ENCODE data around the gene LRP3. TPM values are rescaled to one million over a fixed set of nuclear protein-coding genes. Genes with fewer than 3 reads are reported as not detected.

LRP3 gene
- total and polyA plus RNA-seq, 2 of the 13 experiments (the other 11 are each of a cell fraction or from before 2014, with no cell fraction given), result 17.6 to 51.6 TPM

DNA sequence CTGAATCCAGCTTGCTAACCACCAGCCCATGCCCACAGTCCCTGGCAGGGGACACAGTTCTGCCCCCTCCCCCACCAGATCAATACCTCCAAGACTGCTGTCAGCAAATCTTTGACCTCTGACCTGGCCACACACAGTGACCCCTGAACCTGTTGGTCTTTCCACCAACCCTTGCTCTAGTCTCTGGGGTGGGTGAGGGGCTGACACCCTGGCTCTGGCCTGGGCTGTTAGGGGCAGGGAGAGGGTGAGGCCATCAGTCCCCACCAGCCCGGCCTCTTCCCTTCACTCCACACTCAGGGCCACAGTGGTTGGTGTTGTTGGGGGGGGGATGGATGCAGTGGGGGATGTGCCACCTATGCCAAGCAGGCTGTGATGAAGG, 53.3 kb downstream of the LRP3 start (continued):
- TF ChIP-seq, protein P1, sequence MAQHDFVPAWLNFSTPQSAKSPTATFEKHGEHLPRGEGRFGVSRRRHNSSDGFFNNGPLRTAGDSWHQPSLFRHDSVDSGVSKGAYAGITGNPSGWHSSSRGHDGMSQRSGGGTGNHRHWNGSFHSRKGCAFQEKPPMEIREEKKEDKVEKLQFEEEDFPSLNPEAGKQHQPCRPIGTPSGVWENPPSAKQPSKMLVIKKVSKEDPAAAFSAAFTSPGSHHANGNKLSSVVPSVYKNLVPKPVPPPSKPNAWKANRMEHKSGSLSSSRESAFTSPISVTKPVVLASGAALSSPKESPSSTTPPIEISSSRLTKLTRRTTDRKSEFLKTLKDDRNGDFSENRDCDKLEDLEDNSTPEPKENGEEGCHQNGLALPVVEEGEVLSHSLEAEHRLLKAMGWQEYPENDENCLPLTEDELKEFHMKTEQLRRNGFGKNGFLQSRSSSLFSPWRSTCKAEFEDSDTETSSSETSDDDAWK (CRISPR knock-in tag; IDR thresholded peaks at IDR 0.05), result no peak
- no peak for TF ChIP-seq ATAD3A (CRISPR knock-in tag; IDR thresholded peaks at IDR 0.05)
- TF ChIP-seq, protein P2, sequence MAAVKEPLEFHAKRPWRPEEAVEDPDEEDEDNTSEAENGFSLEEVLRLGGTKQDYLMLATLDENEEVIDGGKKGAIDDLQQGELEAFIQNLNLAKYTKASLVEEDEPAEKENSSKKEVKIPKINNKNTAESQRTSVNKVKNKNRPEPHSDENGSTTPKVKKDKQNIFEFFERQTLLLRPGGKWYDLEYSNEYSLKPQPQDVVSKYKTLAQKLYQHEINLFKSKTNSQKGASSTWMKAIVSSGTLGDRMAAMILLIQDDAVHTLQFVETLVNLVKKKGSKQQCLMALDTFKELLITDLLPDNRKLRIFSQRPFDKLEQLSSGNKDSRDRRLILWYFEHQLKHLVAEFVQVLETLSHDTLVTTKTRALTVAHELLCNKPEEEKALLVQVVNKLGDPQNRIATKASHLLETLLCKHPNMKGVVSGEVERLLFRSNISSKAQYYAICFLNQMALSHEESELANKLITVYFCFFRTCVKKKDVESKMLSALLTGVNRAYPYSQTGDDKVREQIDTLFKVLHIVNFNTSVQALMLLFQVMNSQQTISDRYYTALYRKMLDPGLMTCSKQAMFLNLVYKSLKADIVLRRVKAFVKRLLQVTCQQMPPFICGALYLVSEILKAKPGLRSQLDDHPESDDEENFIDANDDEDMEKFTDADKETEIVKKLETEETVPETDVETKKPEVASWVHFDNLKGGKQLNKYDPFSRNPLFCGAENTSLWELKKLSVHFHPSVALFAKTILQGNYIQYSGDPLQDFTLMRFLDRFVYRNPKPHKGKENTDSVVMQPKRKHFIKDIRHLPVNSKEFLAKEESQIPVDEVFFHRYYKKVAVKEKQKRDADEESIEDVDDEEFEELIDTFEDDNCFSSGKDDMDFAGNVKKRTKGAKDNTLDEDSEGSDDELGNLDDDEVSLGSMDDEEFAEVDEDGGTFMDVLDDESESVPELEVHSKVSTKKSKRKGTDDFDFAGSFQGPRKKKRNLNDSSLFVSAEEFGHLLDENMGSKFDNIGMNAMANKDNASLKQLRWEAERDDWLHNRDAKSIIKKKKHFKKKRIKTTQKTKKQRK (IDR thresholded peaks at IDR 0.05; ENCODE audit: low read length), result no peak
- TF ChIP-seq GMEB2 (CRISPR knock-in tag; IDR thresholded peaks at IDR 0.05; ENCODE audit: low read depth), result no peak
- TF ChIP-seq ZNF616 (CRISPR knock-in tag; IDR thresholded peaks at IDR 0.05; ENCODE audit: low read depth), result no peak
- TF ChIP-seq PLRG1 (conservative IDR thresholded peaks at IDR 0.05), result no peak
- TF ChIP-seq, protein P3, sequence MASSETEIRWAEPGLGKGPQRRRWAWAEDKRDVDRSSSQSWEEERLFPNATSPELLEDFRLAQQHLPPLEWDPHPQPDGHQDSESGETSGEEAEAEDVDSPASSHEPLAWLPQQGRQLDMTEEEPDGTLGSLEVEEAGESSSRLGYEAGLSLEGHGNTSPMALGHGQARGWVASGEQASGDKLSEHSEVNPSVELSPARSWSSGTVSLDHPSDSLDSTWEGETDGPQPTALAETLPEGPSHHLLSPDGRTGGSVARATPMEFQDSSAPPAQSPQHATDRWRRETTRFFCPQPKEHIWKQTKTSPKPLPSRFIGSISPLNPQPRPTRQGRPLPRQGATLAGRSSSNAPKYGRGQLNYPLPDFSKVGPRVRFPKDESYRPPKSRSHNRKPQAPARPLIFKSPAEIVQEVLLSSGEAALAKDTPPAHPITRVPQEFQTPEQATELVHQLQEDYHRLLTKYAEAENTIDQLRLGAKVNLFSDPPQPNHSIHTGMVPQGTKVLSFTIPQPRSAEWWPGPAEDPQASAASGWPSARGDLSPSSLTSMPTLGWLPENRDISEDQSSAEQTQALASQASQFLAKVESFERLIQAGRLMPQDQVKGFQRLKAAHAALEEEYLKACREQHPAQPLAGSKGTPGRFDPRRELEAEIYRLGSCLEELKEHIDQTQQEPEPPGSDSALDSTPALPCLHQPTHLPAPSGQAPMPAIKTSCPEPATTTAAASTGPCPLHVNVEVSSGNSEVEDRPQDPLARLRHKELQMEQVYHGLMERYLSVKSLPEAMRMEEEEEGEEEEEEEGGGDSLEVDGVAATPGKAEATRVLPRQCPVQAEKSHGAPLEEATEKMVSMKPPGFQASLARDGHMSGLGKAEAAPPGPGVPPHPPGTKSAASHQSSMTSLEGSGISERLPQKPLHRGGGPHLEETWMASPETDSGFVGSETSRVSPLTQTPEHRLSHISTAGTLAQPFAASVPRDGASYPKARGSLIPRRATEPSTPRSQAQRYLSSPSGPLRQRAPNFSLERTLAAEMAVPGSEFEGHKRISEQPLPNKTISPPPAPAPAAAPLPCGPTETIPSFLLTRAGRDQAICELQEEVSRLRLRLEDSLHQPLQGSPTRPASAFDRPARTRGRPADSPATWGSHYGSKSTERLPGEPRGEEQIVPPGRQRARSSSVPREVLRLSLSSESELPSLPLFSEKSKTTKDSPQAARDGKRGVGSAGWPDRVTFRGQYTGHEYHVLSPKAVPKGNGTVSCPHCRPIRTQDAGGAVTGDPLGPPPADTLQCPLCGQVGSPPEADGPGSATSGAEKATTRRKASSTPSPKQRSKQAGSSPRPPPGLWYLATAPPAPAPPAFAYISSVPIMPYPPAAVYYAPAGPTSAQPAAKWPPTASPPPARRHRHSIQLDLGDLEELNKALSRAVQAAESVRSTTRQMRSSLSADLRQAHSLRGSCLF (CRISPR knock-in tag; IDR thresholded peaks at IDR 0.05; ENCODE audit: borderline replicate concordance), result no peak
- no peak for TF ChIP-seq ISL2 (CRISPR knock-in tag; IDR thresholded peaks at IDR 0.05)
- no peak for TF ChIP-seq KLF16 (CRISPR knock-in tag; IDR thresholded peaks at IDR 0.05)
- no peak for TF ChIP-seq ZNF280B (CRISPR knock-in tag; IDR thresholded peaks at IDR 0.05; ENCODE audit: borderline replicate concordance)
- TF ChIP-seq FOSL1 (CRISPR knock-in tag; IDR thresholded peaks at IDR 0.05; ENCODE audit: borderline replicate concordance), result no peak
- TF ChIP-seq ZNF432 (CRISPR knock-in tag; IDR thresholded peaks at IDR 0.05; ENCODE audit: borderline replicate concordance), result no peak
- TF ChIP-seq, protein P4, sequence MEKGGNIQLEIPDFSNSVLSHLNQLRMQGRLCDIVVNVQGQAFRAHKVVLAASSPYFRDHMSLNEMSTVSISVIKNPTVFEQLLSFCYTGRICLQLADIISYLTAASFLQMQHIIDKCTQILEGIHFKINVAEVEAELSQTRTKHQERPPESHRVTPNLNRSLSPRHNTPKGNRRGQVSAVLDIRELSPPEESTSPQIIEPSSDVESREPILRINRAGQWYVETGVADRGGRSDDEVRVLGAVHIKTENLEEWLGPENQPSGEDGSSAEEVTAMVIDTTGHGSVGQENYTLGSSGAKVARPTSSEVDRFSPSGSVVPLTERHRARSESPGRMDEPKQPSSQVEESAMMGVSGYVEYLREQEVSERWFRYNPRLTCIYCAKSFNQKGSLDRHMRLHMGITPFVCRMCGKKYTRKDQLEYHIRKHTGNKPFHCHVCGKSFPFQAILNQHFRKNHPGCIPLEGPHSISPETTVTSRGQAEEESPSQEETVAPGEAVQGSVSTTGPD (CRISPR knock-in tag; IDR thresholded peaks at IDR 0.05), result no peak
- no peak for TF ChIP-seq KLF9 (CRISPR knock-in tag; IDR thresholded peaks at IDR 0.05; ENCODE audit: low read depth)
- TF ChIP-seq ZNF17 (CRISPR knock-in tag; IDR thresholded peaks at IDR 0.05), result no peak
- no peak for TF ChIP-seq HOXA9 (CRISPR knock-in tag; IDR thresholded peaks at IDR 0.05; ENCODE audit: borderline replicate concordance)
